Measurements from ENCODE around the gene KRT81.
"Not testable (repeated sequence)": the region's sequence is repeated elsewhere in the genome, so short reads cannot be mapped to it uniquely, and the experiment has no call there.

Gene KRT81

DNA sequence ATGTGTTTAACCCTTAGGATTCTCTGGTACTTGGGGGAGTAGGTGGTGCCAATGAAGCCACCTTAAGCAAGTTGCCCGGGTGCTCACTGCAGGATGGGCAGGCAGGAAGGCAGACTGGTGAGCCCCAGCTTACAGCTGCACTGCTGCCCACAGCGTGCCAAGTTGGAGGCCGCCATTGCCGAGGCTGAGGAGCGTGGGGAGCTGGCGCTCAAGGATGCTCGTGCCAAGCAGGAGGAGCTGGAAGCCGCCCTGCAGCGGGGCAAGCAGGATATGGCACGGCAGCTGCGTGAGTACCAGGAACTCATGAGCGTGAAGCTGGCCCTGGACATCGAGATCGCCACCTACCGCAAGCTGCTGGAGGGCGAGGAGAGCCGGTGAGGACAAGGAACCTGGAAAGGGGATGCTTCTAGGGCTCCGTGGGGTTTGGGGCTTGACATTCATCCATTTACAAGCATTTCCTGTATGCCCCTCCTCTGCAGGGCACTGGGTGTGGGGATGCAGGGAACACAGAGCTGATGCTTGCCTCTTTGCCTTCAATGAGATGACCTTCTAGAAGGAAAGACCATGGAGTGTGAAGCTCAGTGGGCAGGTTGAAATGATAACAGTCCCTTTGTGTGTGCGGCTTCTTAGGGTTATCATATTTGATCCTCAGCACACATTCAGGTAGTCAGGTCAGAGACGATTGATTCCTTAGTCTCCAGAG, 45.9 kb downstream of the KRT81 start:
- no peak for DNase-seq (ENCODE audit: extremely low read depth in 1 of 2, low read depth in 1 of 2)

DNA sequence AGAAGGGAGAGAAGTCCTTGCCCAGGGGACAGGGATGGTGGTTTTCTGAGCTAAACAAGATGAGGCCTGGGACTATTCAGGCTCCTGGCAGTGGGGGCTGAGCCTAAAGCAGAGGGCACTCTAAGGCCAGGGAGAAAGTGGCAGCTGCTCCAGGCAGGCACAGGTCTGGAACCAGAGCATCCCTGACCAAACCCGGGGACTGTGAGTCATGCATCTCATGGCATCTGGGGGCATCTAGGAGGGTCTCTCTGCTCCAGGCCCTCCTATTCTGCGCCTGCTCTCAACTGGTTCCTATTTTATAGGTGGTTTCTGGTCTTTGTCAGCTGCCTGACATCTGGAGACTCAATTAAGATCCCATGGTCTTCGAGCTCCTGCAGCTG, 46.7 kb downstream of the KRT81 start:
- no peak for DNase-seq (ENCODE audit: extremely low read depth in 1 of 2, low read depth in 1 of 2)

DNA sequence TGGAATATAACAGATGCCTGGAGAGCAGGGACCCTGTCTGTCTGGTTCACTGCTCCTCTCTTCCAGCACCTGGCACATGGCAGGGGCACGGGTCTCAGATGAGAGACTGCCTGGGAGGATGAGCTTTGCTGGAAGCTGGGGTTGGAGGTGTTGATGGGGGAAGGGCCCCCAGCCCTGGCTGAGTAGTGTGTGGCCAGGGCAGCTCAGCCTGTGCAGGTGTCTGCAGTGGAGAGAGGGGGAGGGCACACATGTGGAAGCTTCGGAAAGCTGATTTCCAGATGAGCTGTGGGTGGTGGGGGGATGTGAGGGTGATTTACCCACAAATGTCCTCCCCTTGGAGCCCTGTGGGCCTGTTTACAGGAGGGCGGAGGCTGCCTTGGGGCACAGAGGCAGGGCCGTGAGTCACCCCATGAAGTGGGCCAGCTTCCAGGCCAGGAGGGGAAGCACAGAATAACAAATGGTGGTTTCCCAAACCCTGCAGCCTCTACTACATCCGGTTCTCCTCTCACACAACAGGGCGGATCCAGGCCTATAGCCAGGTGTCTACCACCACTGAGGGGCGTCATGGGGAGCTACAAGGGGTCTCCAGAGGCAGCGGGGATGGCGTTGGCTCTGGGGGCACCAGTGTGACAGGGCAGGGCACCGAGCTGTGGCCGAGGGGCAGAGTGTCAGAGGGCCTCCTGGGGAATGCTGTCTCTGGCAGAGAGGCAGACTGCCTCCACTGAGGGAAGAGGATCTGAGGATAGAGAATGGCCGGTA, 47.3 kb downstream of the KRT81 start:
- peak; percentile 47 to 75 for DNase-seq (ENCODE audit: extremely low read depth in 1 of 2, low read depth in 1 of 2)

DNA sequence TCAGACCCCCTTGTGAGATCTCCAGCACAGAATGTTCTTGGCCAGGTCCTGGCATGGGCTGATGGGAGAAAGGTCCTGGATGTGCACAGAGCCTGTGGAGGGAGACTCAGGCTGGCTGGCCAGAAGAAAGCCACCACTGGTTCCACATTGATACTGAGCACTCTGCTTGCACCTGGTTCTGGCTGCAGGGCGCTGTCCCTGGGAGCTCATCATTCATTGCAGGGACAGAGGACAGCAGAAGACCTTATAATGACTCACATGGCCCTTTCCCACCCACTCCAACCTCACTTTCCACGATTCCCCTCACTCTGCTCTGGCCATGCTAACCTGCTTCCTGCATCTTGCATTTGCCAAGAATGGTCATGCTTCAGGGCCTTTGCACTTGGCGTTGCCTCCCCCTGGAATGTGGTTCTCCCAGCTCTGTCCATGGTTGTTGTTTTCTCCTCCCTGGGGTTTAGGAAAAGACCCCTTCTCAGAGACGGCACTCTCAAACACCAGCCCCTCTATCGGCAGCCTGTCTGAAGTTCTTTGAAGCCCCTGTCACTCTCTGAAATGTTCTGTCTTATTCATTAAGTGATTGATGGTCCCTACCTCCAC, 48.0 kb downstream of the KRT81 start:
- no peak for DNase-seq (ENCODE audit: extremely low read depth in 1 of 2, low read depth in 1 of 2)

DNA sequence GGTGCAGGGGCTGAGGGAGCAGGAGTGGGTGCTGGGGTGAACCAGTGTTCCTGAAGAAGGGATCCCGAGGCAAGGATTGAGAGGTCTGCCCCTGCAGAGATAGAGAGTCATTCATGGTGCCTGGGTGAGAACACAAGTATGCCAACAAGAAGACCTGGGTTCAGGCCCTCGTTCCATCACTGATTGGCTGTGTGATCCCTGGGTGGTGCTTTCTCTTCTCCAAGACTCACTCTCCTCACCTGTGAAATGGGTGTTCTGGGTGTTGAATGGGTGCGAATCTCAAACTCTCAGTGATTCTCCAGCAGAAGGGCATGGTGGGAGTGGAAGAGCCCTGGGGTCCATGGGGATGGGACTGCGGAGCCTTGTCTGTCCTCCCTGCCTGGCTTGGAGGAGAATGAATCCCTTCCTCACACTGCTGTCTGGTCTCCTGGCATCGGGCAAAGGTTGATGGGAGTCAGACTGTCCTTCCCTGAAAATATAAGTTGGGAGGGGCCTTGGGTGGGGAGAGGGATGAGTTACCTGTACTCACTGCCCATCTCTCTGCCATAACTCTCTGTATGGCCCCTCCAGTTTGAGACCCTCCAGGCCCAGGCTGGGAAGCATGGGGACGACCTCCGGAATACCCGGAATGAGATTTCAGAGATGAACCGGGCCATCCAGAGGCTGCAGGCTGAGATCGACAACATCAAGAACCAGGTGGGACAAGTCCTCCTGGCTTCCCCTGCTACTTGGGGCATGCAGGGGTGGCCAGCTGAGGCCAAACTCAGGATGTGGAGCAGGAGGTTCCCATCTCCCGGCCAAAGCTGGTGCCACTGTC, 48.7 kb downstream of the KRT81 start:
- no peak for DNase-seq (ENCODE audit: extremely low read depth in 1 of 2, low read depth in 1 of 2)

DNA sequence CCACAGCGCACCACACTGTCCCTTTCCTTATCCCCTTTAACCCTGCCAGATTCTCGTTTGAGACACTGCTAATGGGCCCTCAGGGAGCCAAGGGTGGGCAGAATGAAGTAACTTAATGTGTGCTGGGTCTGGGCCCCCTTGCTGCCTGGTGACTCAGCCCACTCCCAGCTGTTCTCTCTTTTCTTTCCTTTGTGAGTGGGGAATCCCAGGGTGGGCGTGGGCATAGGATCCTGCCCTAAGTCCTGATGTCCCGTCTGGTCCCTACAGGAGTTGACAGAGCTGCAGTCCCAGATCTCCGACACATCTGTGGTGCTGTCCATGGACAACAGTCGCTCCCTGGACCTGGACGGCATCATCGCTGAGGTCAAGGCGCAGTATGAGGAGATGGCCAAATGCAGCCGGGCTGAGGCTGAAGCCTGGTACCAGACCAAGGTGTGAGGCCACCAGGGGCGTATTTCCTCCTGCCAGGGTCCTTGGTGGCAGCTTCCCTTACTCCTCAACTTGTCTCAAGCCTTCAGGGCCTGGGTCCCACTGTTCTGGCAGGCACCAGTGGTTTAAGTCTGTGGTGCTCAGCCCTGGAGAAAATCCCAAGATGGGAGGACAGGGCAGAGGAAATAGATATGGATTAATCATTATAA, 50.0 kb downstream of the KRT81 start:
- DNase-seq (ENCODE audit: extremely low read depth in 1 of 2, low read depth in 1 of 2), result no peak

DNA sequence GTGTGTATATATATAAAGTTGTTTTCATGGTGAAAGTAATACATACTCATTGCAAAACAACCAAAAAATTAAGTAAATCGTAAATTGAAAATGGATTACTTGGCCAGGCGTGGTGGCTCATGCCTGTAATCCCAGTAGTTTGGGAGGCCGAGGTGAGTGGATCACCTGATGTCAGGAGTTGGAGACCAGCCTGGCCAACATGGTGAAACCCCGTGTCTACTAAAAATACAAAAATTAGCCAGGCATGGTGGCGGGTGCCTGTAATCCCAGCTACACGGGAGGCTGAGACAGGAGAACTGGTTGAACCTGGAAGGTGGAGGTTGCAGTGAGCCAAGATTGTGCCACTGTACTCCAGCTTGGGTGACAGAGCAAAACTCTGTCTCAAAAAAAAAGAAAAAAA, 51.1 kb downstream of the KRT81 start:
- DNase-seq (ENCODE audit: extremely low read depth in 1 of 2, low read depth in 1 of 2), result not testable (repeated sequence)

DNA sequence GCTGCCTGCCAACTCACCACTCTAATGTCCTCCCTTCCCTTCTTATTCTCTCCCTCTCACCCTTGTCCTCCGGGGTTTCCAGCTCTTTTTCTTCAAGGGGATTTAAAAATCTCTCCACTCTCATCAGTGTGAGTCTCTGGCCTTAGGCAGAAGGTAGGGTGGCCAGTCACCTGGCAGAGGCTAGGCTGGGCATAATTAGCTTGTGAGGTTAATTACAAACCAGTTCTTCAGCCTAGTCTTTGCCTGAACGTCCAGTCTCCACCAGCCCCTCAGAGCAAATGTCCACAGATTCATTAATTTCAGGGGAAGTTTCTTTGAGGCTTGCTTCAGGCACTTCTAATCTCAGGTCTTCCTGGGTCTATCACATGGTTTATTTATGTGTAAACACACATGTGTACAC, 51.6 kb downstream of the KRT81 start:
- DNase-seq (ENCODE audit: extremely low read depth in 1 of 2, low read depth in 1 of 2), result no peak

DNA sequence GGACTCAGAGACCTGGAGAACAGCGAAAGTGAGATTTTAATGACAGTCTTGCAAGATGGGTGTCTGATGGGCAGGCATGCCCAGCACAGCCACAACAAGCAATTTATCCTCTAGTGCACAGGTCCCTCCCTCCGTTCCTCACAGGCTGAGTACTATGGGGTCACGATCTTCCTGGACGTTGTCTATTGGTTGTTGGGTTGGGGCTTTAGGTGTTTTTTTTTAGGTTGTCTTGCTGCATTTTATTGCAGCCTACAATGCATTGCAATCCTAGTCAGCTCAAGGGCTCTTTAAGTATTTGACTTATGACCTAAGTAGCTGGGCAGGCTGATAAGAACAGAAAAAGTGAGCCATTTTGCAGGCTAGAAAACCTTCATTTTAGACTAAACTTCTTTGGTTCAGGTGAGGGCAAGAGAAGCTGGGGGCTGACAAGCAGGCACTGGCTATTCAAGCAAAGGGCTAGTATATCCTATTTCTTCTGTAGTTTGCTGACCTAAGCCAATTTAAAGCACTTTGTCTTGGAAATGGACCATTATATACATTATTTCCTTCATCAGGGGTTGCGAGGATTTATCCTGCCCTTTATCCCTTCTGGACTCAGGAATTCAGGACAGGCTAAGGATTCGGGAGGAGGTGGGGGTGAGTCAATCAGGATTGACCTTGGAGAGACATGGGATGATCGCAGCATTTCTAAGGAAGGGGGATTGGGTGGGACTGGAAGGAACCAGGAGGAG, 52.3 kb downstream of the KRT81 start:
- DNase-seq (ENCODE audit: extremely low read depth in 1 of 2, low read depth in 1 of 2), result no peak

DNA sequence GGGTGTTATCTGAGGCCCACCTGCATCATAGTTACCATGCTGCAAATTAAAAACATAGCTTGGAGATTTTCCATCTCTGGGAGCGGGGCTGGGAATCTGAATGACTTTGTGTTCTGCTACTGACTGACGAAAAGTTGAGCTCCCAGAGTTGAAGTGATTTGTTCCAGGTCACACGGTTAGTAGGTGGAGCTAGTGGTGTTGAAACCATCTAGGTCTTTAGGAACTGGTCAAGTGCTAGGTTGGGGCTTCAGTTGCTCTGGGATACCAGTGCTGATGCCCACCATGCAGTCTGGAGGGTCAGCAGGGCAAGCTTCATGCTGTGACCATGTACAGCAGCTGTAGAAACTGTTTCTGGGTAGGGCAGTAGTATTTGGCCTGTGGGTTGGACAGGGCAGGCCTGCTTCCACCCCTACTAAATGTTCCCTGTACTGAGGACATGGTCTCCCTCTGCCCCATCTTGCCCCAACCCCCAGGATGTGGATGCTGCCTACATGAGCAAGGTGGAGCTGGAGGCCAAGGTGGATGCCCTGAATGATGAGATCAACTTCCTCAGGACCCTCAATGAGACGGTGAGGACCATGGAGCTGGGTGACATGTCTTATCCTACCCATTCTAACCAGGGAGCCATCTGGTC, 53.0 kb downstream of the KRT81 start:
- no peak for DNase-seq (ENCODE audit: extremely low read depth in 1 of 2, low read depth in 1 of 2)

DNA sequence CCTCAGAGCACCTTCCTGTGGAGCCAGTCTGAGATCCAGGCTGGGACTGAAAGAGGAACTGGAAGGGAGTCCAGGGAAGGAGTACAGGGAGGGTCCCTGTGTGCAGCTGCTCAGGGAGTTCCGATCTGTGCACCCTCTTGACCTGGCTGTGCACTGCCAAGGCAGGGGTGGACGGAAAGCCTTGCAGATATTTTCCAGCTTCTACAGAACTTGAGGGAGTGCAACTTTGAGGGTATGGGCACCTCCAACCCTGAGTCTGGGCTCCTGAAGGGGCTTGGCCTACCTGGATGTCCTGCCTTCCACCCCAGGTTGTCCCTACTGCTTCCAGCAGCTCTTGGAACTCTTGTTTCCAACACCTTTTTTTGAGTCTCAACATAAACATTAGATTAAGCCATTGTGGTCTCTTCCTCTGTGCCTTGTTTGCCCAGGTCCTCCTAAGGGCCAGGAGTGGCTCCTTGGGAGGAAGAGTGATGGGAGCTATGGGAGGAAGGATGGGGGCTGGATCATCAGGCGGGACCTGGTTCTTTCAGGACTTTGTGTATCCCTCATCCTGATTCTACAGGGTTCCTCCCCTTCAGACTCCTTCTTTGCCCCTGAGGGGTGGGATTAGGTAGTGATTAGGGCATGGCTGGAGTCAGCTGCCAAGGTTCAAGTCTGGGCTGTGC, 54.8 kb downstream of the KRT81 start:
- no peak for DNase-seq (ENCODE audit: extremely low read depth in 1 of 2, low read depth in 1 of 2)
